ENCODE results near the gene TMC3.

DNA sequence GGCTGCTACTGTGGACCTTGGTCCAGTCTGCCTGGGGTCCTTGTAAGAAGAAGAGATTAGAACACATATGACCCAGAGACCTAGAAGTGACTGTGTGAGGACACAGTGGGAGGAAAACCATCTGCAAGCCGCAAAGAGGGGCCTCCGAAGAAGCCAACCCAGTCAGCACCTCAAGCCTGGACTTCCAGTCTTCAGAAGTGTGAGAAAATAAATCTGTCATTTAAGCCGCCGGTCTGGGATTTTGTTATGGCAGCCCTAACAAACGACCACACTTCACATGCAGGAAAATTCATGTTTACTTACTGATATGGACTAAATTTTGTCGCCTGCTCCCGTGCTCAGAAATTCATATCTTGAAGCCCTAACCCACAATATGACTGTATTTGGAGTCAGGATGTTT lies 44.4 kb upstream of the TMC3 start:
- TF ChIP-seq EP300 (IDR thresholded peaks at IDR 0.05), result no peak
- no peak for TF ChIP-seq CTCF (IDR thresholded peaks at IDR 0.05)
- TF ChIP-seq POLR2A (IDR thresholded peaks at IDR 0.05), result no peak
